Astrocyte of the spinal cord (primary cell): Measurements from ENCODE around the gene GRK4.

Source experiments
- DNase-seq: peaks from one replicate; pipeline ENCODE4 v3.0.0; 2011; ENCODE audit warnings: low read depth, low spot score
- H3K4me3 ChIP-seq: 2 replicates; pipeline ENCODE4 v1.5.1; 2011; ENCODE audit warnings: low read depth, mild to moderate bottlenecking, low read length, moderate library complexity
- CTCF ChIP-seq: IDR thresholded peaks from 2 replicates; pipeline ENCODE4 v1.5.1; 2012; ENCODE audit warnings: low read depth, mild to moderate bottlenecking, low read length, inconsistent platforms
- in situ Hi-C: cut with HindIII; loops from 2 replicates; pipeline ENCODE4 v1.10.0; 2017; ENCODE audit warnings: low sequenced_read_pairs

GRK4 gene

GRCh38 chr4:3079694-3080123 is 116.3 kb downstream of the GRK4 start:
- H3K4me3 ChIP-seq, result no peak overlapping the region
- DNase-seq, result no peak
- in situ Hi-C loops, result no loop called here
- TF ChIP-seq CTCF, result no peak

GRCh38 chr4:3082925-3083515 is 119.6 kb downstream of the GRK4 start:
- no peak overlapping the region for H3K4me3 ChIP-seq
- in situ Hi-C loops, result no loop called here
- no peak for TF ChIP-seq CTCF
- DNase-seq, result no peak

GRCh38 chr4:3083732-3084131 is 120.4 kb downstream of the GRK4 start:
- no peak for DNase-seq
- TF ChIP-seq CTCF, result no peak
- no peak overlapping the region for H3K4me3 ChIP-seq
- in situ Hi-C loops, result no loop called here

GRCh38 chr4:3085948-3086670 is 122.7 kb downstream of the GRK4 start:
- no peak for TF ChIP-seq CTCF

GRCh38 chr4:3087115-3087797 is 123.9 kb downstream of the GRK4 start:
- H3K4me3 ChIP-seq, result no peak overlapping the region
- in situ Hi-C loops, result no loop called here
- no peak for TF ChIP-seq CTCF
- no peak for DNase-seq

More at GRCh38 chr4:3085948-3086670, 122.7 kb downstream of the GRK4 start:
- in situ Hi-C loops, result no loop called here
- no peak for DNase-seq
- no peak overlapping the region for H3K4me3 ChIP-seq
